Trophoblast cell (in vitro differentiated cells and primary cell): ENCODE data around the gene RGS3.
A peak's percentile ranks its signal among the peaks of the same experiment; 100 is the strongest.

Experiments used
- DNase-seq, 2 donors: peaks; one replicate each; pipeline ENCODE4 v3.0.0-alpha.2; 2016
- H2AFZ ChIP-seq: 2 replicates; pipeline ENCODE4 v1.6.1; 2013; ENCODE audit warnings: low read length, moderate library complexity, mild to moderate bottlenecking; ENCODE audit not compliant: insufficient read depth, poor library complexity
- H2AK5ac ChIP-seq: 2 replicates; pipeline ENCODE4 v1.6.1; 2013; ENCODE audit warnings: mild to moderate bottlenecking, low read length
- H2BK120ac ChIP-seq: 2 replicates; pipeline ENCODE4 v1.6.1; 2013; ENCODE audit warnings: low read length, mild to moderate bottlenecking, moderate library complexity; ENCODE audit not compliant: insufficient read depth, poor library complexity
- H2BK12ac ChIP-seq: 2 replicates; pipeline ENCODE4 v1.6.1; 2013; ENCODE audit warnings: mild to moderate bottlenecking, low read length, moderate library complexity
- H2BK5ac ChIP-seq: 2 replicates; pipeline ENCODE4 v1.6.1; 2013; ENCODE audit warnings: low read length, low read depth, moderate library complexity, mild to moderate bottlenecking; ENCODE audit not compliant: poor library complexity
- H3K14ac ChIP-seq: 2 replicates; pipeline ENCODE4 v1.6.1; 2013; ENCODE audit warnings: mild to moderate bottlenecking, low read length
- H3K18ac ChIP-seq: 2 replicates; pipeline ENCODE4 v1.6.1; 2013; ENCODE audit warnings: mild to moderate bottlenecking, low read length
- H3K23ac ChIP-seq: 2 replicates; pipeline ENCODE4 v1.6.1; 2013; ENCODE audit warnings: low read length
- H3K27ac ChIP-seq: 2 replicates; pipeline ENCODE4 v1.5.1; 2013; ENCODE audit warnings: low read depth, mild to moderate bottlenecking, inconsistent platforms, low read length, moderate library complexity
- H3K27me3 ChIP-seq: 2 replicates; pipeline ENCODE4 v1.6.1; 2013; ENCODE audit warnings: inconsistent platforms, mild to moderate bottlenecking, low read length, moderate library complexity; ENCODE audit not compliant: insufficient read depth
- H3K36me3 ChIP-seq, 2 experiments: 1 replicate in 1 of 2; 2 replicates in 1 of 2; pipeline ENCODE4 v1.6.1; 2013; ENCODE audit warnings: low read length in 2 of 2, mild to moderate bottlenecking in 2 of 2, moderate library complexity in 1 of 2; ENCODE audit not compliant: insufficient read depth in 2 of 2, control insufficient read depth in 1 of 2
- H3K4ac ChIP-seq: 2 replicates; pipeline ENCODE4 v1.6.1; 2013; ENCODE audit warnings: low read depth, mild to moderate bottlenecking, low read length, moderate library complexity
- H3K4me1 ChIP-seq, 2 experiments: 1 replicate in 1 of 2; 2 replicates in 1 of 2; pipeline ENCODE4 v1.6.1; 2013; ENCODE audit warnings: low read length in 2 of 2, mild to moderate bottlenecking in 2 of 2, moderate library complexity in 1 of 2; ENCODE audit not compliant: insufficient read depth in 2 of 2, control insufficient read depth in 1 of 2
- H3K4me2 ChIP-seq: 2 replicates; pipeline ENCODE4 v1.6.1; 2013; ENCODE audit warnings: inconsistent platforms, mild to moderate bottlenecking, low read length, moderate library complexity
- H3K4me3 ChIP-seq: 2 replicates; pipeline ENCODE4 v1.5.1; 2013; ENCODE audit warnings: mild to moderate bottlenecking, low read depth, low read length, inconsistent platforms
- H3K79me1 ChIP-seq: one replicate; pipeline ENCODE4 v1.6.1; 2013; ENCODE audit warnings: low read length
- H3K79me2 ChIP-seq: 2 replicates; pipeline ENCODE4 v1.6.1; 2013; ENCODE audit warnings: low read length, mild to moderate bottlenecking; ENCODE audit not compliant: control insufficient read depth, insufficient read depth, poor library complexity
- H3K9ac ChIP-seq: 2 replicates; pipeline ENCODE4 v1.6.1; 2013; ENCODE audit warnings: mild to moderate bottlenecking, low read length
- H3K9me3 ChIP-seq: 2 replicates; pipeline ENCODE4 v1.6.1; 2013; ENCODE audit warnings: low read depth, mild to moderate bottlenecking, control low read depth, inconsistent platforms, low read length; ENCODE audit not compliant: insufficient read depth
- H4K12ac ChIP-seq: 2 replicates; pipeline ENCODE4 v1.6.1; 2013; ENCODE audit warnings: low read depth, mild to moderate bottlenecking, low read length, moderate library complexity
- H4K8ac ChIP-seq: 2 replicates; pipeline ENCODE4 v1.6.1; 2013; ENCODE audit warnings: low read depth, mild to moderate bottlenecking, low read length, moderate library complexity
- H4K91ac ChIP-seq: one replicate; pipeline ENCODE4 v1.6.1; 2013; ENCODE audit warnings: low read depth, mild to moderate bottlenecking, low read length, moderate library complexity
- WGBS: extraction: QIAGEN DNeasy Blood & Tissue Kit; methylation state at CpG from one replicate; pipeline ENCODE4 v1.1.7; 2013; ENCODE audit warnings: missing lambda C conversion rate; ENCODE audit not compliant: insufficient read length, insufficient coverage; ENCODE audit errors: extremely low coverage; 5-methylcytosine and 5-hydroxymethylcytosine counted together

RGS3 gene

DNA sequence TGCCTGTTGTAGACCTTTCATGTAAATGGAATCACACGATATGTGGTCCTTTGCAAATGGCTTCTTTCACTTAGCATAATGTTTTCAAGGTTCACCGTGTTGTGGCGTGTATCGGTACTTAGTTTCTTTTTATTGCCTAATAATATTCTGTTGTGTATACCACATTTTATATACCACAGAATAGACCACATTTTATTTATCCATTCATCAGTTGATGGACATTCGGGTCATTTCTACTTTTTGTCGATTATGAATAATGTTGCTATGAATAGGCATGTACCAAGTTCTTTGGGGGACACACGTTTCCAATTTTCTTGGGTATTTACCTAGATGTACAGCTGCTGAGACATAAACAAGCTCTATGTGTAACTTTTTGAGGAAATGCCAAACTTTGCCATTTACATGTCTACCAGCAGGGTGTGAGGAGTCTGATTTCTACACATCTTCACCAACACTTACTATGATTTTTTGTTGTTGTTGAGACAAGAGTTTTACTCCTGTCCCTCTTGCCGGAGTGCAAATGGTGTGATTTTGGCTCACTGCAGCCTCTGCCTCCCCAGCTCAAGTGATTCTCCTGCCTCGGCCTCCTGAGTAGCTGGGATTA lies 144.7 kb downstream of the RGS3 start:
- H3K14ac ChIP-seq = no peak overlapping the region
- H2AK5ac ChIP-seq = no peak overlapping the region
- H3K27ac ChIP-seq = no peak overlapping the region
- H3K4me1 ChIP-seq = peaks cover 22 to 27% of the 10 kb centered on the region in 2 experiments
- H3K4me3 ChIP-seq = no peak overlapping the region
- H3K18ac ChIP-seq = no peak overlapping the region
- no peak overlapping the region for H2AFZ ChIP-seq
- H3K9me3 ChIP-seq = no peaks in the 10 kb centered on the region
- H3K79me1 ChIP-seq = peaks cover 21% of the 10 kb centered on the region
- no peaks in the 10 kb centered on the region for H3K27me3 ChIP-seq
- no peak overlapping the region for H3K4ac ChIP-seq
- no peak overlapping the region for H3K9ac ChIP-seq
- H3K23ac ChIP-seq = no peak overlapping the region
- H3K79me2 ChIP-seq = peaks cover 4% of the 10 kb centered on the region
- H3K4me2 ChIP-seq = no peak overlapping the region
- DNase-seq = no peak
- H4K91ac ChIP-seq = peak overlapping the region; percentile 28
- no peak overlapping the region for H4K12ac ChIP-seq
- WGBS = no CpG with 5 or more reads among the region's 9 CpGs
- no peak overlapping the region for H2BK12ac ChIP-seq
- no peak overlapping the region for H4K8ac ChIP-seq
- H2BK120ac ChIP-seq = no peak overlapping the region
- H3K36me3 ChIP-seq = no peaks in the 10 kb centered on the region
- H2BK5ac ChIP-seq = no peak overlapping the region

DNA sequence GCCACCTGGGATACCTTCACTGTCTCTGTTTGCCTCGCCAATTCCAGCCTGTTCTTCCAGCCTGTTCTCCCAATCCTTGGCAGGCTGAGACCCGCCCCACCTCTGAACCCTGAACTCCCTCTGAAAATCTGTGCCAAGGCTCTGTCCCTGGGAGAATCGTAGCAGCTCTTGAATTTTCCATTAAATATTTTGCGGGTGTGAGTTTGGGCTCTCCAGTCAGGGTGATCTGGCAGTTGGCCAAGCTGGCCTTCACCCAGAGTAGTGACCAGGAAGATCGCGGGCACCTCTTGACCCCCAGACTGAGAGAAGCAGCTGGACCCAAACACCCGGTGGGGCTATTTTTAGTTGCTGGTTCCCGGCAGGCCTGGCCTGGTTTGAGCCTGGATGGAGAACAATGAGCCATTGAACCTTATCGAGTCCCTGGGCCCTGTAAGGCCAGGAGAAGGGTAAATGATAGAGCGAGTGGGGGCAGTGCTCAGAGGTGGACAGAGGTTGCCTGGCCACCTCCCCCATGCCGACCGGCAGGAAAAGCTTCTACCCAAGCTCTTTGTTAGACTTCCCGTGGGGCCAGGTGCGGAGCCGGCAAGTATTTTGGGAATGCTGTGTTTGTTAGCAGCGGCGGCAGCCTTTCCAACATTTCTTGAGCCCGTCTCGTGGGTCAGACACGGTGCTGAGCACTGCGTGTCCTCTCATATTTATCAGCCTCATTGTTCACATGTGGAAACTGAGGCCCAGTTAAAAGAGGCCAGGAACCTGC lies 146.2 kb downstream of the RGS3 start:
- peak overlapping the region; percentile 93 for H3K27ac ChIP-seq
- H3K79me2 ChIP-seq = peaks cover 4% of the 10 kb centered on the region
- peak overlapping the region; percentile 90 for H2AK5ac ChIP-seq
- H3K4me3 ChIP-seq = no peak overlapping the region
- DNase-seq = peak in 1 of 2 donors; percentile 52
- H4K12ac ChIP-seq = peak overlapping the region; percentile 58
- peak overlapping the region; percentile 88 for H4K8ac ChIP-seq
- H3K4ac ChIP-seq = peak overlapping the region; percentile 89
- H3K27me3 ChIP-seq = no peaks in the 10 kb centered on the region
- H2BK5ac ChIP-seq = peak overlapping the region; percentile 93
- H3K23ac ChIP-seq = no peak overlapping the region
- peak overlapping the region; percentile 99 for H4K91ac ChIP-seq
- H3K18ac ChIP-seq = peak overlapping the region; percentile 93
- H3K4me1 ChIP-seq = peaks cover 16 to 17% of the 10 kb centered on the region in 2 experiments
- H3K4me2 ChIP-seq = peak overlapping the region; percentile 15
- peak overlapping the region; percentile 90 for H2AFZ ChIP-seq
- peaks cover 23% of the 10 kb centered on the region for H3K79me1 ChIP-seq
- H3K9me3 ChIP-seq = no peaks in the 10 kb centered on the region
- peak overlapping the region; percentile 88 for H3K14ac ChIP-seq
- no peaks in the 10 kb centered on the region for H3K36me3 ChIP-seq
- no peak overlapping the region for H3K9ac ChIP-seq
- H2BK120ac ChIP-seq = peak overlapping the region; percentile 97
- no CpG with 5 or more reads among the region's 21 CpGs for WGBS
- peak overlapping the region; percentile 98 for H2BK12ac ChIP-seq

DNA sequence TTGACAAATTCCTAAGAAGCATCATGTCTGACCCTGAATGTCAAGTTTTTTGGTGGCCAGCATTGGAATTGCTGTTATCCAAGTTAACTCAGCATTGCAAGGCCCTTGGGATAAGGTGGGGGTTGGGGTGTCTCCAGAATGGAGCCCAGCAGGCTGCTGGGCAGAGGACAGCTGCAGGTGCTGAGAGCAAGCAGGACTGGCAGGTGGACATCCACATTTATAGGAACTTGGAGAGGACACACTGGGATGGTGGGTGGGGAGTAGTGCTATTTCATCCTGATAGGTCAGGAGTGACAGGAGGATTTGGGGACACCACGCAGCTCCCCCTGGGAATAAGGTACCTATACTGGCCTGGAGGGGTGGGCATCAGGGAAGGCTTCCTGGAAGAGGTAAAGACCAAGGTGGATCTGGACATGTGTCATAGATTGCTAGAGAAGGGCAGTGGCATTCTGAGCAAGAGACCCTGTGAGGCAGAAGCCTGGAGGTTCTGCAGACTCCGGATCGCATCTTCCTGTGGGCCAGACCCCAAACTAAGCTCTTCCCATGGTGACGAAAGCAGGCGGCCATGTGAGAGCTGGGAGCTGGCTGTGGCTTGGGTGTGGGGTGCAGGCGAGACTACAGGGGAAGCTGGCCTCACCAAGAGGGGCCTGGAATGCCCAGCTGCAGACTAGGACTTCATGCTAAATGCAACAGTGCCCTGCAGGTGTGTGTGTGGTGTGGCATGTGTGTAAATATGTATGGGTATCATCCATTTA lies 148.1 kb downstream of the RGS3 start:
- H4K8ac ChIP-seq = no peak overlapping the region
- peak overlapping the region; percentile 62 for H4K91ac ChIP-seq
- peaks cover 4% of the 10 kb centered on the region for H3K79me2 ChIP-seq
- no CpG with 5 or more reads among the region's 6 CpGs for WGBS
- H3K4me3 ChIP-seq = no peak overlapping the region
- H2BK120ac ChIP-seq = peak overlapping the region; percentile 13
- peaks cover 17 to 19% of the 10 kb centered on the region in 2 experiments for H3K4me1 ChIP-seq
- peak overlapping the region; percentile 47 for H2BK12ac ChIP-seq
- H3K23ac ChIP-seq = no peak overlapping the region
- no peak overlapping the region for H3K4ac ChIP-seq
- H3K18ac ChIP-seq = no peak overlapping the region
- H3K27me3 ChIP-seq = no peaks in the 10 kb centered on the region
- H2AFZ ChIP-seq = no peak overlapping the region
- DNase-seq = no peak
- no peak overlapping the region for H4K12ac ChIP-seq
- H3K79me1 ChIP-seq = peaks cover 25% of the 10 kb centered on the region
- H3K9me3 ChIP-seq = no peaks in the 10 kb centered on the region
- H3K27ac ChIP-seq = peak overlapping the region; percentile 93
- H3K36me3 ChIP-seq = no peaks in the 10 kb centered on the region
- no peak overlapping the region for H2BK5ac ChIP-seq
- no peak overlapping the region for H3K4me2 ChIP-seq
- H2AK5ac ChIP-seq = peak overlapping the region; percentile 51
- H3K9ac ChIP-seq = no peak overlapping the region
- H3K14ac ChIP-seq = no peak overlapping the region

DNA sequence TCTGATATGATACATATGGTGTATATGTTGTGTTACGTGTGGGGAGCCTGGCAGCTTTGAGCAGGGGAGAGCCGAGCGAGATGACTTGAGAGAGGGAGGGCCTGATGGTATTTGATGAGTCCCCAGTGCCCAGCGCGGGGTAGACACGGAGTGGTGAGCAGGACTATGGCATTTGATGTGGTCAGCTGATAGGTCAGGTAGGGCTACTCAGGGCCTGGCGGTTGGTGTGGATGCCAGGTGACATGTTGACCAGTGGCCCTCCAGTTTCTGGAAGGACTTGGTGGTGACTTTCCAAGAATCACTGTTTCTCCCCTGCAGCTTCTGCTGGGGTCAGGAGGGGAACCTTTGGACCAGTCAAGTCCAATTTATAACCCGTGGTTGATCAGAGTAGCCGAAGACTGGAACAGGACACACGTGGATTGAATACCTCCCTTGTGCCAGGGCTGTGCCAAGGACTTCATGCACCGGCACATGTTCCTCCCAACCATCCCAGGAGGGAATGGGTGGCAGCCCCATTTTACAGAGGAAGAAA lies 148.8 kb downstream of the RGS3 start:
- Histone ChIP-seq H4K12ac (no peak overlapping the region), H2BK120ac (peak overlapping the region; percentile 10), H3K4me3 (no peak overlapping the region), H4K8ac (no peak overlapping the region), H3K9ac (no peak overlapping the region), H3K36me3 (no peaks in the 10 kb centered on the region), H4K91ac (peak overlapping the region; percentile 62), H2AFZ (no peak overlapping the region), H3K4ac (no peak overlapping the region), H3K79me1 (peaks cover 31% of the 10 kb centered on the region), H2AK5ac (peak overlapping the region; percentile 22), H3K27ac (no peak overlapping the region), H2BK5ac (no peak overlapping the region), H2BK12ac (peak overlapping the region; percentile 53), H3K23ac (no peak overlapping the region), H3K4me2 (no peak overlapping the region), H3K14ac (no peak overlapping the region), H3K18ac (no peak overlapping the region), H3K79me2 (peaks cover 4% of the 10 kb centered on the region), H3K4me1 (peaks cover 23 to 25% of the 10 kb centered on the region in 2 experiments), H3K9me3 (no peaks in the 10 kb centered on the region), H3K27me3 (no peaks in the 10 kb centered on the region)
- no CpG with 5 or more reads among the region's 11 CpGs for WGBS
- no peak for DNase-seq
